GM18951 (cell line): ENCODE measurements around the gene KLF11.

Source experiments
- POLR2A ChIP-seq: IDR thresholded peaks from 4 replicates; pipeline ENCODE4 v1.6.1; 2011; ENCODE audit warnings: mild to moderate bottlenecking; ENCODE audit not compliant: insufficient read length, insufficient read depth; ENCODE audit errors: extremely low read depth
- in situ Hi-C: fragments of 300-500 bp; cut with MboI; formaldehyde crosslinking; loops from one replicate; pipeline ENCODE4 v1.12.0; 2022; ENCODE audit warnings: low sequenced_read_pairs, mixed read lengths, inconsistent platforms; ENCODE audit not compliant: unreplicated experiment

The KLF11 gene

DNA sequence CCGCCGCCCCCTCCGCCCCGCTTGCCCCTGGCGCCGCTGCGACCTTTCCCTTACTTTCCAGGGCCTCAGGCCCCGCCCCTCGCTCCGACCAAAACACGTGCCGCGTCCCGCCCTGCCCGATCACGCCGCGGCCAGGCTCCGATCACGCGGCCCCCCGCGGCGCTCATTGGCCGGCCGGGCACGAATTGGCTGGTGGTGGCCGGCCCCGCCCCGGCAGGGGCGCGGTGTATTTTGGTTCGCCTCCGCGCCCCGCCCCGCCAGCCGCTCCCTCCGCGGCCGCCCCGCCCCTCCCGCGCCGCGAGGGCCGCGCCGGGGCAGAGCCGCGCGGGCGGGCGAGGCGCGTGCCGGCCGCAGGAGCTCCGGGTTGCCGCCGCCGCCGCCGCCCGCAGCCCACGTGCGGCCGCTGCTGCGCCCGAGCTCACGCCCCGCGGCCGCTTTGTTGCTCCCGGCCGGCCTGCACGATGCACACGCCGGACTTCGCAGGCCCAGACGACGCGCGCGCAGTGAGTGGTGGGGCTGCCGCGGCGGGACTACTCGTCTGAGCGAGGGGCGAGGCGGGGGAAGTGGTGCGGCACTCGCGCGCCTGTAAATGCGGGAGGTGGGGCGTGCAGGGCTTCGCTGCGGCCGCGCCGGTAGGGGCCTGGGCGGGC lies at the start of gene KLF11:
Gene KLF11 (plus strand): TSS at position 295 of the 650 bp plus-strand sequence. CDS start 167 bp downstream, at position 462.
- TF ChIP-seq POLR2A, result no peak
- in situ Hi-C loops, result no loop called here

DNA sequence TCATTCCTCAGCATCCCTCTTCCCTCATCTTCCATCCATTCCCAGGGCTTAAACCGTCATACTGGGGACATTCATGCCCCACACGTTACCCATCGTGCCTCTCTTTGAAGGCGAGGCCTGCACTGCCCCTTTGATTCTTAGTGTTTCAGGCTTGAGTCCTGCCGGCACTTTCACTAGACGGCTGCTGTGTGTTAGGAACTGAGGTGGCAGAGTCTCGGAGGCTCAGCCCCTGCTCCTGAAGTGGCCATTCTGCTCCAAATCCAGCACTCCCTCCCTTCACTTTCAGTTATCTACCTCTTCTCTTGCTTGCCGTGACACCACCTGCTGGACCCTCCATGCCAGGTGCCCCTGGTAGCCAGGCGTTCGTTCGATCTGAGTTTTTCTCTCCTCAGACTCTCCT lies 48.9 kb upstream of the KLF11 start:
- in situ Hi-C loops, result no loop called here
- TF ChIP-seq POLR2A, result no peak

DNA sequence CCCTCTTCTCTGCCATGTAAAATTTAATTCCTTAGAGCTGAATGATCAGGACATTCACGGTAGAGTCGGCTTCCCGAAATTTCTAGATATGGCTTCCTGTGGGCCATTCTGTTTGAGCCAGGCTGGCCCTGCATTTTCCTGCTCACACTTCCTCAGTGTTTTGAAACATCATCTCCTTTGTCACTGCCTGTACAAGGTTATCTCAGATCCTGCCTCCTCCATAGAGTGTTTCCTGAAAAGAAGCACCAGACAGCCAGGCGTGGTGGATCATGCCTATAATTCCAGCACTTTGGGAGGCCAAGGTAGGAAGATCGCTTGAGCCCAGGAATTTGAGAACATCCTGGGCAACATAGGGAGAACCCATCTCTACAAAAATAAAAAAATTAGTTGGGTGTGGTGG lies 48.3 kb upstream of the KLF11 start:
- no peak for TF ChIP-seq POLR2A
- in situ Hi-C loops, result no loop called here

DNA sequence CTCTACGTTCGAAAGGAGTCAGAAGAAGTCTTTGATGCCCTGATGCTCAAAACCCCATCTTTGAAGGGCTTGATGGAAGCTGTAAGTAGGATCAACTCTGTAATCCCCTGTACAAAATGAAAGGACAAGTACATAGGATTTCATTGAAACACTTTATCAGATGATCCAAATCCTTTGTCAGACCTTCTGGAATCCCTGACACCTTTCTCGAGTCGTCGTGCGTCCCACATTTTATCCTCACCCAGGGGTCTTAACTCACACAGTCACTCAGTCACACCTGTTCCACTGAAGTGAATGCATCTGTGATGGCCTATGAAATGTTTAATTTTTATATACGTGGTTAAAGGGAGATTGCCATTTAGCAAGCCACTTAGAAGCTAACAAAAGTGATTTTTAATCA lies 47.0 kb upstream of the KLF11 start:
- in situ Hi-C loops, result no loop called here
- no peak for TF ChIP-seq POLR2A

DNA sequence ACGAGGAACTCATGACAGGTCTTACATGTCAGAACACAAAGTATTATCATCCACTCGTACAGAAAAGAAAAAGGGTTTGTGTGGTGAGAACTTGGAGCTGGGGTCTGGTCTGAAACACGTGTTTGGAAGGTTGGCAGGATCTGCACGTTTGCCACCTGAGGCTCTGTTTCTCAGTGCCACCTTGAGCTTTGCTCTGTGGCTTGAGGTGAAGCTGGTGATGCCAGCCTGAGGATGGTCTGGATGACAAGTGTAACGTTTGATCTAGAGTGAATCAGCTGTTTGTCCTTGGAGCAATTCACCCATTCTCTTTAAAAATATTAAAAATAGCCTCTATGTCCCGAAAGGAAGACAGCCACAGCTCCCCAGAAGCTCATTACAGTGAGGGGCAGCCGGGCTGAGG lies 45.4 kb upstream of the KLF11 start:
- no peak for TF ChIP-seq POLR2A
- in situ Hi-C loops, result no loop called here

DNA sequence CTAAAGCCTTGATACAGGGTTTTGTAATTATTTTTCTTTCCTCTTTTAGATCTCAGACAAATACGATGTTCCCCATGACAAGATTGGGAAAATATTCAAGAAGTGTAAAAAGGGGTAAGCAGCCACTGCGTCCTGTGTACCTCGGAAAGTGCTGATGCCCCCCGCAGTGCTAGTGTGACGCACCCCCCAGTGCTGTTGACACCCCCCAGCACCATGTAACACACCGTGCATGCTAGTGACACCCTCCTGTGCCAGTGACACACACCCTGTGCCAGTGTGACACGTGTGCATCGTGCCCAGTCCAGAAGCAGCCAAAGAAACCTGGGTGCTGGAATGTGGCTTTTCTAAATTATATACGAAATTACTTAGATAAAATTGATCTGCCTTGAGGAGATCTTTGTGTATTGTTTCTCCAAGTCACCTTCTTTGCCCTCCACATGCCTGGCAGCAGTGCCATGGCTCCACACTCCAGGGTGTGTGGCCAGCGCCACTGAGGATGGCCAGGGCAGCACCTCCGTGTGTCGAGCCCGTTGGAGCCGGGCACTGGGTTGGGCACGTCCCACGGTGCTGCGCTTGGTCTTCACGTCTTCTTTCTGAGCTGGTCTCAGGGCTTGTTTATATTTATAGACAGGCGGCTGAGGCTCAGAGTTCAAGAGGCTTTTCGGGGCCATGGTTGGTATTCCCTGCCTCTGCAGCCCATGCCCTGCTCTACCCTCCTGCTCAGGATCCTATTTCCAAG lies 44.3 kb upstream of the KLF11 start:
- no peak for TF ChIP-seq POLR2A
- in situ Hi-C loops, result no loop called here

DNA sequence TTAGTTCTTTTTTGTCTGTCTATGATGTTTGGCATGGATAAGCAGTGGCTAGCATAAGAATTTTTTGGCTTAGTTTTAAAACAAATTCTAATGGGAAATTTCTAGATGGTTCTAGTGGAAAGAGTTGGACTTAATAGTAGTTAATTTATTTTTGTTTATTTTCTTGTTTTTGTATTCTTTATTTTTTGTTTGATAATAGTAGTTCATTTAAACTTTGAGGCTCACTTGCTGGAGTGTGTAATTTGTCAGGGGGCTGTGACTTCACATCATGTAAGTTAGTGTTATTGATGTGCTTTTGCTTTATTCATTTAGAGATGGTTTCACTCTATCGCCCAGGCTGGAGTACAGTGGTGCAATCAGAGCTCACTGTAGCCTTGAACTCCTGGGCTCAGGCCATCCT lies 43.7 kb upstream of the KLF11 start:
- in situ Hi-C loops, result no loop called here
- no peak for TF ChIP-seq POLR2A

DNA sequence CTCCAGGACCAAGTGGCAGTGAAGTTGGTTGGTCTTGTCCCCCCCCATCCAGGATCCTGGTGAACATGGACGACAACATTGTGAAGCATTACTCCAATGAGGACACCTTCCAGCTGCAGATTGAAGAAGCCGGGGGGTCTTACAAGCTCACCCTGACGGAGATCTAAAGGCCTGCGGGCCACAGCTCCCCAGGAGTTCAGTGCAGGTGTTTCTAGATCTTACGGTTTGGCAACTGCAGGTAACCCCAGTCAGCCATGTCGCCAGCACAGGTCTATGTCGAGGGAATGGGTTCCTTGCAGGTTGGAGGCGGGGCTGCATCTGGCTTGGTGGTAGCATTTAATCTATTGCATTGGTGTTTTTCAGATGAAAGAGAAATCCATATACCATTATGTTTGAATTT lies 42.8 kb upstream of the KLF11 start:
- TF ChIP-seq POLR2A, result no peak
- in situ Hi-C loops, result no loop called here

DNA sequence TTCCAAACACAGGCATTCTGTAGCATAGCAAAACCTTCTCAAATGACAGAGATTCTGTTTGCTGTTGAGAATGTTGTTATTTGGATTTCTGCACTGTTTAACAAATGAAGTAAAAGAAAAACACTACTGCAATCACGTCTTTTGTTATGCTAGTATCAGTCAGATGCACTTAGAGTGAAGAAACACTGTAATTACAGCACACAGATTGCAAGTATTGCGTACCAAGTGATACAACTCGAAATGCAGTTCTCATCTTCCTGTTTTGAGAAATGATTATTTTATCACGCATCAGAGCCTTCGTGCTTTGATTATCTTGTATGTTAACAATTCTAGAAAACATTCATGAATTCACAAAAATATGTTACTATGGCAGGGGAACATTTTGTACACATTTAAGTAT lies 41.8 kb upstream of the KLF11 start:
- in situ Hi-C loops, result no loop called here
- no peak for TF ChIP-seq POLR2A

DNA sequence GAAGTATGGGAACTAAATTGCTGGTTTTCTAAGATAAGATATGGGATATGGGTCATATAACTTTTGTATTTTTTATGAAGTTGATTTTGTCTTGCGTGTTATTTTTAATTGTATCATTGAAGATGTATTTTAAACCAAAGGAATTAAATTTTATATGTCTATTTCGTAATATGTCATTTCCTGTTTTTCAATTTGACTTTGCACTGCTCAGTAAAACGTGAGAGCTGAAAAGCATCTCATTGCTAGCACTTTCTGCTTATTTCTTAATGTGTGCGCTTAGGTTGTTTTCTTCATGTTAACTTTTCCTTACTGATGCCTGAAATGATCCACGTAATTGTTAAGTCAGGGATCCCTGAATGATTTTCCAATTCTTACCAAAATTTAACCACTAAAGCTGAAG lies 41.2 kb upstream of the KLF11 start:
- in situ Hi-C loops, result no loop called here
- TF ChIP-seq POLR2A, result no peak

DNA sequence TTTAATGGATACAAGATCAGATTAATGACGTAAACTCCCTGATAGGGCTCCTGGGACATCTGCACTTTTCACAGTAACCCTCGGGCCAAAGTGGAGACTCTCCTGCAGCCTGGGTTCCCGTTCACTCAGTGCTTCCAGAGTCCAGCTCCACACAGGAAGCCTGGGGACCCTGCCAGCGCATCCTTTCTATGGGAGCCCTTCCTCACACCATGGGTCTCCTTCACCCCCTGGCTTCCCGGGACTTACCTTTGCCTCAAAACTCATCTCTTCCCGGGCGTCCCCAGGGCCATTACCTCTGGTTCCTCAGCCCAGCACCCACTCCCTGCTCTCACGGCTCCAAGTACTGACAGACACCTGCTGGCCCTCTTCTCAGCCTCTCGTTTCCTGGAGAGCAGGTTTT lies 40.7 kb upstream of the KLF11 start:
- no peak for TF ChIP-seq POLR2A
- in situ Hi-C loops, result no loop called here

DNA sequence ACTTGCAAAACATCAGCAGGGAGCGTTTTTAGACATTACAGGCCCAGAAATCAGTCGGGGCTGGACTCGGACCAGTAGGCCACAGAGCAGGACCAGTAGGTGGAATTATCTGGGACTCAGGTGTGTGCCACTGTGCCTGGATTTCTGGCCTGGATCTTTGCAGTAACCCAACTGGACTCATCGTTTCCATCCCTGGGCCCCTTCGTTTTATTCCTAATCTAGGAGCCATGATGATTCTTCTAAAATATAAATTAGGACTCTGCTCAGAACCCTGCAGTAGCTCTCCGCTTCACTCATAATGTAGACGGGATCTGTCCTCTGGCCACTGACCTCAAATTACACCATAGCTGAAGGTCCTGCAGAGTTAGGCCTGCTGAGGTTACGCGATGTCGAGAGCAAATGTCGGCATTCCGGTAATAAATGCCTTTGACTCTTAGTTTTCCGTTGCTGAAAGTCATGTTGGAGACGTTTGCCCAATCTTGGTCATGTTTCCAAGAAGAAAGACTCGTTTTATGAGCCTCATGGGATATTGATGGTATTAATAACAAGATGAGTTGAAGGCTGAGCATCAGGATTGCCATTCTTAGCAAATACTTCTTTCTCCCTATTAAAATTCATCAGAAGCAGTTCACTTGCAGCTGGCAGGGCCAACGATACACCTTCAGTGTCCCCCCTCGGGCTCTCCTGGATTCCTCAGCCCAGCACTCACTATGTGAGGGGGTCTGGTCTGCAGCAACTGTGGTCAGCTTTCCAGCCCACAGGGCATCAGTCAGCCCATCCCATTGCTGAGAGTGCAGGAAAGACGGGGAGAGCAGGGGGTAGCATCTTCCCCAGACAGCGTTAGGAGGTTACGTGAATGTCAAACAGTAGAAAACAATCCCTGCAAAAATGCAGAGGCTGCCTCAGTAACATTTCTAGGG lies 39.9 kb upstream of the KLF11 start:
- in situ Hi-C loops, result no loop called here
- TF ChIP-seq POLR2A, result no peak

DNA sequence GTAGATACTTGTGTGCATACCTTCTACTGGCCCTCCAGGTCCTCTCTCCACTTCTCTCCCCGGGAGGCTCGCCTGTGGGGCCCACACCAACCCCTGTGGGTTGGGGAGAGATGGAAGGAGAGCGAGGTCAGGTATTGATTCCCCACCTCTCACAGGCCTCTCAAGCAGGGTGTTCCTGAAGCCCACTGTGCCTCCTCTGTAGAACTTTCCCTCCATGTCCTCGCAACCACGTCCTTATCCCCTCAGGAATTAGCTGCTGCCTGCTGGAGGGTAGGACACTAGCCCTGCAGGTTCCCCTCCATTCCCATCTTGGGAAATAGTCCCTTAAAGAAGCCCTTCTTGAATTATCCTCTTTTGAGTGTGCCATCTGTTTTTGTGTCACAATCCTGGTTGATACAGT lies 38.9 kb upstream of the KLF11 start:
- TF ChIP-seq POLR2A, result no peak
- in situ Hi-C loops, result no loop called here
